ENCODE measurements around the gene RUFY4. TPM values are rescaled to one million over a fixed set of nuclear protein-coding genes. Genes with fewer than 3 reads are reported as not detected.

RUFY4 gene
- total and polyA plus RNA-seq, 2 experiments from 2014 or later, result 0.27 TPM; not detected in 1

- no peak for TF ChIP-seq ZNF462 (CRISPR knock-in tag; IDR thresholded peaks at IDR 0.05)
- TF ChIP-seq JUNB (IDR thresholded peaks at IDR 0.05; ENCODE audit: unreplicated experiment), result no peak
- TF ChIP-seq STAT1 (IDR thresholded peaks at IDR 0.05; ENCODE audit: unreplicated experiment), result no peak
- no peak for TF ChIP-seq EZH2phosphoT487 (IDR thresholded peaks at IDR 0.05; ENCODE audit: unreplicated experiment)
- TF ChIP-seq, protein P1, sequence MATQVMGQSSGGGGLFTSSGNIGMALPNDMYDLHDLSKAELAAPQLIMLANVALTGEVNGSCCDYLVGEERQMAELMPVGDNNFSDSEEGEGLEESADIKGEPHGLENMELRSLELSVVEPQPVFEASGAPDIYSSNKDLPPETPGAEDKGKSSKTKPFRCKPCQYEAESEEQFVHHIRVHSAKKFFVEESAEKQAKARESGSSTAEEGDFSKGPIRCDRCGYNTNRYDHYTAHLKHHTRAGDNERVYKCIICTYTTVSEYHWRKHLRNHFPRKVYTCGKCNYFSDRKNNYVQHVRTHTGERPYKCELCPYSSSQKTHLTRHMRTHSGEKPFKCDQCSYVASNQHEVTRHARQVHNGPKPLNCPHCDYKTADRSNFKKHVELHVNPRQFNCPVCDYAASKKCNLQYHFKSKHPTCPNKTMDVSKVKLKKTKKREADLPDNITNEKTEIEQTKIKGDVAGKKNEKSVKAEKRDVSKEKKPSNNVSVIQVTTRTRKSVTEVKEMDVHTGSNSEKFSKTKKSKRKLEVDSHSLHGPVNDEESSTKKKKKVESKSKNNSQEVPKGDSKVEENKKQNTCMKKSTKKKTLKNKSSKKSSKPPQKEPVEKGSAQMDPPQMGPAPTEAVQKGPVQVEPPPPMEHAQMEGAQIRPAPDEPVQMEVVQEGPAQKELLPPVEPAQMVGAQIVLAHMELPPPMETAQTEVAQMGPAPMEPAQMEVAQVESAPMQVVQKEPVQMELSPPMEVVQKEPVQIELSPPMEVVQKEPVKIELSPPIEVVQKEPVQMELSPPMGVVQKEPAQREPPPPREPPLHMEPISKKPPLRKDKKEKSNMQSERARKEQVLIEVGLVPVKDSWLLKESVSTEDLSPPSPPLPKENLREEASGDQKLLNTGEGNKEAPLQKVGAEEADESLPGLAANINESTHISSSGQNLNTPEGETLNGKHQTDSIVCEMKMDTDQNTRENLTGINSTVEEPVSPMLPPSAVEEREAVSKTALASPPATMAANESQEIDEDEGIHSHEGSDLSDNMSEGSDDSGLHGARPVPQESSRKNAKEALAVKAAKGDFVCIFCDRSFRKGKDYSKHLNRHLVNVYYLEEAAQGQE (IDR thresholded peaks at IDR 0.05; ENCODE audit: unreplicated experiment), result no peak
- no peak for TF ChIP-seq ZNF331 (CRISPR knock-in tag; IDR thresholded peaks at IDR 0.05; ENCODE audit: low read depth)
- TF ChIP-seq NANOG (IDR thresholded peaks at IDR 0.05; ENCODE audit: borderline replicate concordance), result no peak
- TF ChIP-seq ETS1 (IDR thresholded peaks at IDR 0.05), result no peak
- TF ChIP-seq, protein P2, sequence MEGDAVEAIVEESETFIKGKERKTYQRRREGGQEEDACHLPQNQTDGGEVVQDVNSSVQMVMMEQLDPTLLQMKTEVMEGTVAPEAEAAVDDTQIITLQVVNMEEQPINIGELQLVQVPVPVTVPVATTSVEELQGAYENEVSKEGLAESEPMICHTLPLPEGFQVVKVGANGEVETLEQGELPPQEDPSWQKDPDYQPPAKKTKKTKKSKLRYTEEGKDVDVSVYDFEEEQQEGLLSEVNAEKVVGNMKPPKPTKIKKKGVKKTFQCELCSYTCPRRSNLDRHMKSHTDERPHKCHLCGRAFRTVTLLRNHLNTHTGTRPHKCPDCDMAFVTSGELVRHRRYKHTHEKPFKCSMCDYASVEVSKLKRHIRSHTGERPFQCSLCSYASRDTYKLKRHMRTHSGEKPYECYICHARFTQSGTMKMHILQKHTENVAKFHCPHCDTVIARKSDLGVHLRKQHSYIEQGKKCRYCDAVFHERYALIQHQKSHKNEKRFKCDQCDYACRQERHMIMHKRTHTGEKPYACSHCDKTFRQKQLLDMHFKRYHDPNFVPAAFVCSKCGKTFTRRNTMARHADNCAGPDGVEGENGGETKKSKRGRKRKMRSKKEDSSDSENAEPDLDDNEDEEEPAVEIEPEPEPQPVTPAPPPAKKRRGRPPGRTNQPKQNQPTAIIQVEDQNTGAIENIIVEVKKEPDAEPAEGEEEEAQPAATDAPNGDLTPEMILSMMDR (conservative IDR thresholded peaks at IDR 0.05; ENCODE audit: low read depth in 2 of 2), result no peak
- no peak for TF ChIP-seq ZNF114 (CRISPR knock-in tag; IDR thresholded peaks at IDR 0.05)
Measured at GRCh38 chr2:218095853-218096252, 26.8 kb downstream of the RUFY4 start (continued).

All from GM23338 (cell line).